ENCODE results near the gene SEC61B.

Gene SEC61B

GRCh38 chr9:99221621-99222415 lies at the start of gene SEC61B, which contains the start of gene ALG2:
Gene SEC61B, plus strand, starts transcription at chr9:99222282. Its CDS starts 82 bp downstream, at chr9:99222364.
Gene ALG2, minus strand, starts transcription at chr9:99221942. Its CDS starts 48 bp downstream, at chr9:99221894.
- Mint-ChIP-seq H3K27me3 (no peaks in the 10 kb centered on the region), H3K4me3 (peak within 1 kb of the TSS; percentile 99), H3K9me3 (no peaks in the 10 kb centered on the region), H3K36me3 (peaks cover 37% of the 10 kb centered on the region), H3K4me1 (peaks cover 79% of the 10 kb centered on the region), H3K27ac (peak within 1 kb of the TSS; percentile 100)

GRCh38 chr9:99173570-99174504 lies 48.2 kb upstream of the SEC61B start:
- Mint-ChIP-seq H3K27ac (no peak overlapping the region), H3K9me3 (no peaks in the 10 kb centered on the region), H3K4me3 (no peak overlapping the region), H3K27me3 (no peaks in the 10 kb centered on the region), H3K4me1 (no peaks in the 10 kb centered on the region), H3K36me3 (no peaks in the 10 kb centered on the region)

GRCh38 chr9:99176527-99177013 lies 45.5 kb upstream of the SEC61B start:
- Mint-ChIP-seq H3K27ac (no peak overlapping the region), H3K9me3 (no peaks in the 10 kb centered on the region), H3K4me1 (peaks cover 4% of the 10 kb centered on the region), H3K4me3 (no peak overlapping the region), H3K36me3 (no peaks in the 10 kb centered on the region), H3K27me3 (no peaks in the 10 kb centered on the region)

- peaks cover 8% of the 10 kb centered on the region for H3K4me1 Mint-ChIP-seq
- H3K27me3 Mint-ChIP-seq: no peaks in the 10 kb centered on the region
- H3K27ac Mint-ChIP-seq: no peak overlapping the region
- no peaks in the 10 kb centered on the region for H3K9me3 Mint-ChIP-seq
- H3K4me3 Mint-ChIP-seq: no peak overlapping the region
- H3K36me3 Mint-ChIP-seq: no peaks in the 10 kb centered on the region
These were observed 44.3 kb upstream of the SEC61B start for GRCh38 chr9:99177576-99178366.

- Mint-ChIP-seq H3K4me1 (peaks cover 8% of the 10 kb centered on the region), H3K27me3 (no peaks in the 10 kb centered on the region), H3K27ac (no peak overlapping the region), H3K36me3 (no peaks in the 10 kb centered on the region), H3K9me3 (no peaks in the 10 kb centered on the region), H3K4me3 (no peak overlapping the region)
These were observed 42.9 kb upstream of the SEC61B start for GRCh38 chr9:99178912-99179872.

GRCh38 chr9:99180199-99180598 lies 41.9 kb upstream of the SEC61B start:
- Mint-ChIP-seq H3K4me1 (peaks cover 15% of the 10 kb centered on the region), H3K4me3 (no peak overlapping the region), H3K27ac (no peak overlapping the region)

GRCh38 chr9:99180662-99181061 lies 41.4 kb upstream of the SEC61B start:
- Mint-ChIP-seq H3K27me3 (no peaks in the 10 kb centered on the region), H3K4me1 (peaks cover 15% of the 10 kb centered on the region), H3K27ac (no peak overlapping the region), H3K4me3 (no peak overlapping the region), H3K9me3 (no peaks in the 10 kb centered on the region), H3K36me3 (no peaks in the 10 kb centered on the region)

More at GRCh38 chr9:99180199-99180598, 41.9 kb upstream of the SEC61B start:
- Mint-ChIP-seq H3K27me3 (no peaks in the 10 kb centered on the region), H3K9me3 (no peaks in the 10 kb centered on the region), H3K36me3 (no peaks in the 10 kb centered on the region)

GRCh38 chr9:99181206-99181605 lies 40.9 kb upstream of the SEC61B start:
- Mint-ChIP-seq H3K4me1 (peaks cover 15% of the 10 kb centered on the region), H3K36me3 (no peaks in the 10 kb centered on the region), H3K27me3 (no peaks in the 10 kb centered on the region), H3K27ac (no peak overlapping the region), H3K4me3 (no peak overlapping the region), H3K9me3 (no peaks in the 10 kb centered on the region)

- no peaks in the 10 kb centered on the region for H3K36me3 Mint-ChIP-seq
- H3K4me3 Mint-ChIP-seq: no peak overlapping the region
- no peaks in the 10 kb centered on the region for H3K9me3 Mint-ChIP-seq
- no peak overlapping the region for H3K27ac Mint-ChIP-seq
- peaks cover 15% of the 10 kb centered on the region for H3K4me1 Mint-ChIP-seq
- no peaks in the 10 kb centered on the region for H3K27me3 Mint-ChIP-seq
These were observed 40.5 kb upstream of the SEC61B start for GRCh38 chr9:99181621-99182020.

- H3K36me3 Mint-ChIP-seq: no peaks in the 10 kb centered on the region
- no peak overlapping the region for H3K27ac Mint-ChIP-seq
- no peaks in the 10 kb centered on the region for H3K9me3 Mint-ChIP-seq
- H3K4me3 Mint-ChIP-seq: no peak overlapping the region
- H3K27me3 Mint-ChIP-seq: no peaks in the 10 kb centered on the region
- peaks cover 20% of the 10 kb centered on the region for H3K4me1 Mint-ChIP-seq
These were observed 39.7 kb upstream of the SEC61B start for GRCh38 chr9:99182356-99182755.

- H3K27ac Mint-ChIP-seq: no peak overlapping the region
These were observed 38.5 kb upstream of the SEC61B start for GRCh38 chr9:99183616-99184015.

GRCh38 chr9:99184110-99184474 lies 38.0 kb upstream of the SEC61B start:
- H3K27me3 Mint-ChIP-seq: no peaks in the 10 kb centered on the region
- H3K27ac Mint-ChIP-seq: no peak overlapping the region
- H3K36me3 Mint-ChIP-seq: no peaks in the 10 kb centered on the region
- H3K4me1 Mint-ChIP-seq: peaks cover 20% of the 10 kb centered on the region
- H3K4me3 Mint-ChIP-seq: no peak overlapping the region
- H3K9me3 Mint-ChIP-seq: no peaks in the 10 kb centered on the region

More at GRCh38 chr9:99183616-99184015, 38.5 kb upstream of the SEC61B start:
- H3K27me3 Mint-ChIP-seq: no peaks in the 10 kb centered on the region
- H3K36me3 Mint-ChIP-seq: no peaks in the 10 kb centered on the region
- H3K4me3 Mint-ChIP-seq: no peak overlapping the region
- no peaks in the 10 kb centered on the region for H3K9me3 Mint-ChIP-seq
- H3K4me1 Mint-ChIP-seq: peaks cover 20% of the 10 kb centered on the region

GRCh38 chr9:99184475-99185347 lies 37.4 kb upstream of the SEC61B start:
- peak overlapping the region; percentile 39 for H3K4me3 Mint-ChIP-seq
- H3K27me3 Mint-ChIP-seq: no peaks in the 10 kb centered on the region
- no peaks in the 10 kb centered on the region for H3K9me3 Mint-ChIP-seq
- no peak overlapping the region for H3K27ac Mint-ChIP-seq
- no peaks in the 10 kb centered on the region for H3K36me3 Mint-ChIP-seq
- H3K4me1 Mint-ChIP-seq: peaks cover 20% of the 10 kb centered on the region

GRCh38 chr9:99185348-99185632 lies 36.8 kb upstream of the SEC61B start:
- Mint-ChIP-seq H3K27me3 (no peaks in the 10 kb centered on the region), H3K4me1 (peaks cover 20% of the 10 kb centered on the region), H3K27ac (no peak overlapping the region), H3K36me3 (no peaks in the 10 kb centered on the region), H3K4me3 (no peak overlapping the region), H3K9me3 (no peaks in the 10 kb centered on the region)

Data from activated naive CD4-positive, alpha-beta T cell treated with anti-CD3 and anti-CD28 coated beads, Interleukin-2, amount 50 U/mL, for 24 hours (primary cell).